ENCODE results near the gene GIPR.
"Not testable (repeated sequence)": the region's sequence is repeated elsewhere in the genome, so short reads cannot be mapped to it uniquely, and the experiment has no call there.

GIPR gene, protein sequence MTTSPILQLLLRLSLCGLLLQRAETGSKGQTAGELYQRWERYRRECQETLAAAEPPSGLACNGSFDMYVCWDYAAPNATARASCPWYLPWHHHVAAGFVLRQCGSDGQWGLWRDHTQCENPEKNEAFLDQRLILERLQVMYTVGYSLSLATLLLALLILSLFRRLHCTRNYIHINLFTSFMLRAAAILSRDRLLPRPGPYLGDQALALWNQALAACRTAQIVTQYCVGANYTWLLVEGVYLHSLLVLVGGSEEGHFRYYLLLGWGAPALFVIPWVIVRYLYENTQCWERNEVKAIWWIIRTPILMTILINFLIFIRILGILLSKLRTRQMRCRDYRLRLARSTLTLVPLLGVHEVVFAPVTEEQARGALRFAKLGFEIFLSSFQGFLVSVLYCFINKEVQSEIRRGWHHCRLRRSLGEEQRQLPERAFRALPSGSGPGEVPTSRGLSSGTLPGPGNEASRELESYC

GRCh38 chr19:45667620-45668341 lies at the start of gene GIPR:
Gene GIPR, plus strand, starts transcription at chr19:45668221. Its CDS starts 1,300 bp downstream, at chr19:45669521.
- DNase-seq (ENCODE audit: low read depth) = peak; percentile 60

DNA sequence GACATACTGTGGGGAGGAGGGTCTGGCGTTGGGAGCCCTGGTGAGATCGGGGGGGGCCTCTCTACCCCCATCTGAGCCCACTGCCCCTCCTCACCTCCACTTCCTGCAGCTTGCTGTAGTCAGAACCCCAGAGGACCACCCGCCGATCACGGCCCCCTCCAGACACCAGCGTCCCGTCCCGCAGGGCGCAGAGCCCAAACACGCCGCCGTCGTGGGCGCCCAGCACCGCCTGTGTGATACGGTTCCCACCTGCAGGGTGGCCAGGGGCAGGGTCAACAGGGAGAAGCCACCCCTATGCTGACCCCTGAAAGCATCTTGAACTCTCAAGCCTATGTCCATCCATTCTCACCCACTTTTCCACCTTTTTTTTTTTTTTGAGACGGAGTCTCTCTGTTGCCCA lies 46.6 kb upstream of the GIPR start:
- no peak for DNase-seq (ENCODE audit: low read depth)

DNA sequence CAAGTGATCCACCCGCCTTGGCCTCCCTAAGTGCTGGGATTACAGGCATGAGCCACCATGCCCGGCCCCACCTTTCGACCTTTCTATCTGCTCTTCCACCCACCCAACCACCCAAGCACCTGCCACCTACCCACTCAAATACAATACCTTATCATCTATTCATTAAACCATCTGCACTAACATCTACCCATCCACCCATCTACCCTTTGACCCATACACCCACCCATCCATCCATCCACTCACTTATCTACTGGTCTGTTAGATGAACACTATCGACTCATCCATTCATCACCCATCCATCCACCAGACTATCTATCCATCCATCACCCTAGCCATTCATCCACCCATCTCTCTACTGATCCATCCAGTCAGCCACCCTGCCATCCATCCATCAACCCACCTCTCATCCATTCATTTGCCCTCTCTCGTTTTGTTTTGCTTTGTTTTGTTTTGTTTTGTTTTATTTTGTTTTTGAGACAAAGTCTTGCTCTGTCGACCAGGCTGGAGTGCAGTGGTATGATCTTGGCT lies 46.0 kb upstream of the GIPR start:
- no peak for DNase-seq (ENCODE audit: low read depth)

DNA sequence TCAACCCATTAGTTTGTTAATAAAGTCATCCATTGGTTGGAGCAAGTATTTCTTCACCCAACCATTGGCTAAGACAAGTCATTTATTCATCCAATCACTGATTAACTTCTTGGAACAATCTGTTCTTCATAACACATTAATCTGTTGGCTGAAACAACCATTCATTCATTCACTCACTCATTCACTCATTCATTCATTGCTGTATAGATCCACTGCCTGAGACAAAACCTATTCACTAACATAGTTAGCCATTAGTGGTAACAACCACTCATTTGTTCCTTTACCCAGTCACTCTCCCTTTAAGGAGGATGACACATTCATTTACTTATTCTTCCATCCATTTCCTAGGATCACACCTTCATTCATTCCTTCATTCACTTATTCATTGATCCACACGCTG lies 44.0 kb upstream of the GIPR start:
- no peak for DNase-seq (ENCODE audit: low read depth)

DNA sequence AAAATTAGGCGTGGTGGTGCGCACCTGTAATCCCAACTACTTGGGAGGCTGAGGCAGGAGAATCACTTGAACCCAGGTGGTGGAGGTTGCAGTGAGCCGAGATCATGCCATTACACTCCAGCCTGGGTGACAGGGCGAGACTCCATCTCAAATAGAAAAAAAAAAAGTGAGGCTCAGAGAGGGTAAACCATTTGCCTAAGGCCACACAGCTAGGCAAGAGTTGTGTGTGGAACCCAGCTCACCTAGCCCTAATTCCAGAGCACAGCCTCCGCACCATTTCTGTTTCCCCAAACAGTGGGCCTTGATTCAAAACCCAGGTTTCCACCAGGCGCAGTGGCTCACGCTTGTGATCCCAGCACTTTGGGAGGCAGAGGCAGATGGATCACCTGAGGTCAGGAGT lies 39.8 kb upstream of the GIPR start:
- not testable (repeated sequence) for DNase-seq (ENCODE audit: low read depth)

- DNase-seq (ENCODE audit: low read depth) = no peak
These were observed 38.3 kb upstream of the GIPR start for GRCh38 chr19:45629704-45630103.

- DNase-seq (ENCODE audit: low read depth) = peak; percentile 97
These were observed 37.6 kb upstream of the GIPR start for GRCh38 chr19:45630463-45630862.

- peak; percentile 86 for DNase-seq (ENCODE audit: low read depth)
These were observed 35.4 kb upstream of the GIPR start for GRCh38 chr19:45632468-45633196.

DNA sequence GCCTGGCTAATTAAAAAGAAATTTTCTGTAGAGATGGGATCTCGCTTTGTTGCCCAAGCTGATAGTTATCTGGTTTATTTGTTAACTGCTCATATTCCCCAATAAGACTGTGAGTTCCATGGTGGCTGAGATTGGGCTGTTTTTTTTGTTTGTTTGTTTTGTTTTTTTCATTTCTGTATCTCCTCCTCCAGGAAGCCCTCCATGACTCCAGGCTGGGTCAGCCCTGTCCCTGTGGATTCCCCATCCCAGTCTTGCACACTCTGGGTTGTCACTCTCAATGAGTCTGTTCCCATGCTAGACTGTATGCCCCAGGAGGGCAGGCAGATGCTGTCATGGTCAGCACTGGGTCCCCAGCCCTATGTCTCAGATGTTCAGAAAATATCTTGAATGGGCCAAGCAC lies 31.7 kb upstream of the GIPR start:
- DNase-seq (ENCODE audit: low read depth) = no peak

GRCh38 chr19:45636902-45637301 lies 31.1 kb upstream of the GIPR start:
- no peak for DNase-seq (ENCODE audit: low read depth)

DNA sequence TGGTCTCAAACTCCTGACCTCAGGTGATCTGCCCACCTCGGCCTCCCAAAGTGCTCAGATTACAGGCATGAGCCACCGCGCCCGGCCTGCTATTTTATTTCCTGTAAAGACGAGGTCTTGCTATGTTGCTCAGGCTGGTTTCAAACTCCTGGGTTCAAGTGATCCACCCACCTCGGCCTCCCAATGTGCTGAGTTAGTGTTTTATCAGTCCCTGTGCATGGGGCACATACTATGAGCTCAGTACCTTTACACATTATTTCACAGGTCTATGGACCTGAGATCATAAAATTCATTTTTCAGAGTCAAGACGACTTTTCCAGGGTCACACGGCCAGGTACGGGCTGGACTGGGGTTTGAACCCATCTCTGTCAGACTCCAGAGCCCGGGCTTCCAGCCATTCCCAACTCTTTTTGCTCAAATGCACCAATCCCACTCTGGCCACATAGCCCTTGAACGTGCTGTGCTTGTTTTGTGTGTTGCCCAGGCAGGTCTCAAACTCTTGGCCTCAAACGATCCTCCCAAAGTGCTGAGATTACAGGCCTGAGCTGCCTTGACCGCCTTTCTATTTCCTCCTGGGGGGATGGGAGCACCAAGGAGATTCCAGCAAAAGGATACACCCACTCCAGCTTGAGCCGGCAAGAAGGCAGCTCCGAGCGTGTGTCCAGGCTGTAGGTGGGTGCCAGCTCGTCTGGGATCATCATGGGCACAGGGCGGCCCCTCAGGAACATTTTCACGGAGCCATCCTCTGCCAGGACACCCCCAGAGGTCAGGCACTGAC lies 29.9 kb upstream of the GIPR start:
- DNase-seq (ENCODE audit: low read depth) = peak; percentile 51

- DNase-seq (ENCODE audit: low read depth) = peak; percentile 49
These were observed 28.9 kb upstream of the GIPR start, which contains the start of gene EML2 for GRCh38 chr19:45638930-45639729. Gene EML2, minus strand, starts transcription at chr19:45639397. Its CDS starts 21 bp downstream, at chr19:45639376.

DNA sequence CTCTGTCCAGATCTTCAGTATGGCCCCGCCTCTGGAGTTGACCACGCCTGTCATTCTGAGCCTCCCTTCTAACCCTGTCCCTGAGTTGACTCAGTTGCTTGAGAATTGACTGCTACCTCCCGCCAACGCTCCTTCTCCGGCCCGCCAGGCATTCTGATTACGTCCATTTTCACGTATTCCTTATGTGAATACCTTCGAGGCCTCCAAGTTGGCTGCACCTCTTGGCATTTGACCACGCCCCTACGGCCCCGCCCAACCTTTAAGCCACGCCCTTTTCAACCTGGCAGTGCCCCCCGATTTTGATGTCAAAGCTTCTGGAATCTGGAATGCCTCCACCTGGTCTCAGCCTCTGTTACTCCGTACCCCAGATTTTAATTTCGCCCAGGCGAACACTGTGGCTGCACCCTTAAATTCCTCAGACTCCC lies 27.2 kb upstream of the GIPR start:
- peak; percentile 34 for DNase-seq (ENCODE audit: low read depth)

DNA sequence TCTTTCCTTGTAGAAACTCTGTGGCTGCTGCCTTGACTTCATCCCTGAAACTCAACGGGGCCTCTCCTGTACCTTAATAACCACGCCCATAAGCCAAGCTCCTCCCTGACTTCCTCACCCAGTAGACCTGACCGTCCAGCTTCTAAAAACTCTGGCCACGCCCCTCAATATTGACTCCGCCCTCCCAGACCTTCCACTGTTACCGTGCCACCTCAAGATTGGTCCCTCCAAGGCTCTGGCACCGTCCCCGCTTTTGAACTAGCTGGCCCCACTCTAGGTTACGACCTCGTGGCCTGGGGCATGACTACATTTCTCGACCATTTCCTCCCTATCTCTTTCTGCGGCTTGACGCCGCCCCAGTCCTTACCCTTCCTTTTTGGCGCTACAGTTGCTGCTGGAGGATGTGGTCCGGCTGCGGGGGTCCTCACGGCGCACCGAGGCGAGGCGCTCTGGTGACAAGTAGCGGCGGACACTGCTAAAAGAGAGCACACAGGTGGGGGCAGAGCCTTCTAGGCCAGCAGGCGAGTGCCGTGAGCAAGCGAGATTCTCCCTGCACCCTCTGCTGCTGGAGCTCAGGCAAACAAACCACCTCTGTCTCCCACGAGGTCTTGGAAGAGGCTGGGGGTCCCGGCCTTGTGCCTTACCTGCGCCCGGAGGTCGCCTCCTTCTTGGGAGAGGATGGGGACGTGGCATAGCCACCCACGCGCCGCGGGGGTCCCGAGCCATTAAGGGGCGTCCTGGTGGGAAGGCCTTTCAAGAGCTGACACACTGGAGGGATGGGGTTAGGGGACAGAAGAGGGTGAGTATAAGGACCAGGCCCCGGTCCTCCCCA lies 26.5 kb upstream of the GIPR start:
- DNase-seq (ENCODE audit: low read depth) = peak; percentile 95

DNA sequence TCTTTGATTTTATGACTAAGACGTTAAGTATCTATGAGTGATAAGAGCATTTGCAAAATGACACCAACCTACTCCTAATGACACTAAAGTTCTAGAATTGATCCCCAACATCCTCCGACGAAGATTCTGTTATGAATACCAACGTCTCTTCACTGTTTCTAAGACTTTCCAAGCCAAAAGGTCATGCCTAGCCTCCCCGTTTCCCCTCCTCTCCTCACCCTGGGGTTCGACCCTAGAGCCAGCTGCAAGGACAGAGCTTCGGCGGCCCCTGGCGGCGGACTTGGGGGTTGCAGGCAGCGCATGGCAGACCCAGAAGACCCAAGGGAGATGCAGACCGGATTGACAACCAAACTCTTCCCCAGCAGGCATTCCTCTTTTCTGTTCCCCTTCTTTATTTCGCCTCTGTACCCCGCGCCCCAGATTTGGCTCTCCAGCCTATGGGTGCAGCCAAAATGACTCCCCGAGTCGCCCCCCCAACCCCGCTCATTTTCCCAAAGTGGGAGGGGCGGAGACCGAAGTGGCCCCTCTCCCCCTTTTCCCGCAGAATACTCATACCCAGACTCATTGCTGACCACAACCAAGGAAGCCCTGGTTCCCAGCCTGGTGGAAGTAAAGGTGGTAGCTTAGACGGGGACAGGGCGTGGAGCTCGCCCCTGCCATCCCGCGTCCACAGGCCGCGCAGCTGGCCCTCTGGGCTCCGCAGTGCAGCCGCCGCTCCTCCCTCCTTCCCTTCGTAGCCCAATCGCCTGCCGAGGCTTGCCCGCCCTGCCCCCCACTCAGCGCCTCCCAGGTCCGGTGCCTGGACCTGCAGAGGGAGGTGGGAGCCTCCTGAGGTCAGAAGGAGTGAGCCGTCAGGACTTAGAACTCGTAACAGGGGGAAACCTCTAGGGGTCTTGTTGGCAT lies 24.7 kb upstream of the GIPR start:
- peak; percentile 80 for DNase-seq (ENCODE audit: low read depth)

DNA sequence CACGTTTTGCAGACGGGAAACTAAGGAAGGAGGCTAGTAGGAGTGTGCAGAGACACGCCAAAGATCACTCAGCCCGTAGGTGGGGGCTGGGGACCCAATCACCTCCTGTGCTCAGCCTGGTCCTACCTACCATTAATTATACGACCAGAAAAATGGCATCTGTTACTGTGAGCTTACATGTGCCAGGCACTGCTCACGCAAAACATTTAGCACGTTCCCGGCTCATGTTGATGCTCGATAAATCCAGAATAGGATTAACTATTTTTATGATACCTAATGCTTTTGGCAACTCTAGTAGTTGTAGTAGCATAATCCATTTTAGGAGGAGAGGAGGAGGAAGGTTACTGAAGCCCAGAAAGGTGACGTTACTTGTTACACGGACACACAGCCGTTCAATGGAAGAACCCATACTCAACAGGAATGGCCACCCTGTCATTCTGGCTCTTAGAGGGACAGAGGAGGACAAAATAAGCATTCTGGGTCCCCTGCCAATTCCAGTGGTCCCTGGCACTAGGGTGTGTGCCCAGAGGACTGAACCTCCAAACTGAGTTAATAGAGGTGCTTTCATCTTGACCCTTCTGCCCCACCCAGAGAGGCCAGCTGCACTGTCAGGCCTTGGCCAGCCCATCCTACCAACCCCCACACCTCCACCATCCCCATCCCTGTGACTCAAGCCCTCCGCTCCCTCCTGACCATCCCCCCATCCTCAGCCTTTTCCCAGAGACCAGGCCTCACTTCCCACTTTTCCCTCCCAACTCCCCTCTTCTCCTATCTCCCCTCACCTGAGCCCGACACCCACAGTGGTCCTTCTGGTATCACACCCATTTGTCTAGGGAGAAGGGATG lies 23.9 kb upstream of the GIPR start:
- DNase-seq (ENCODE audit: low read depth) = no peak

GRCh38 chr19:45645068-45645630 lies 22.9 kb upstream of the GIPR start:
- DNase-seq (ENCODE audit: low read depth) = no peak
